Fibroblast of mammary gland (primary cell): ENCODE measurements around the gene SMOC1.

Experiments
- DNase-seq: peaks from one replicate; pipeline ENCODE4 v3.0.0-alpha.2; 2010; ENCODE audit warnings: low read depth
- H3K4me3 ChIP-seq: 2 replicates; pipeline ENCODE4 v1.5.1; 2011; ENCODE audit warnings: low read depth, mild to moderate bottlenecking, low read length, moderate library complexity; ENCODE audit not compliant: control insufficient read depth
- CTCF ChIP-seq: conservative IDR thresholded peaks from 2 replicates; pipeline ENCODE4 v1.5.1; 2011; ENCODE audit warnings: low read depth, low read length, inconsistent platforms; ENCODE audit not compliant: control insufficient read depth, insufficient read depth

The SMOC1 gene

GRCh38 chr14:69852531-69853321 is 26.5 kb upstream of the SMOC1 start:
- no peak overlapping the region for H3K4me3 ChIP-seq
- TF ChIP-seq CTCF: no peak
- no peak for DNase-seq

- TF ChIP-seq CTCF: no peak
- DNase-seq: no peak
- H3K4me3 ChIP-seq: no peak overlapping the region
Observed at GRCh38 chr14:69853774-69854173, 25.4 kb upstream of the SMOC1 start.

GRCh38 chr14:69854598-69854997 is 24.6 kb upstream of the SMOC1 start:
- H3K4me3 ChIP-seq: no peak overlapping the region
- TF ChIP-seq CTCF: no peak
- no peak for DNase-seq

GRCh38 chr14:69855180-69855832 is 23.9 kb upstream of the SMOC1 start:
- no peak for TF ChIP-seq CTCF
- no peak for DNase-seq
- H3K4me3 ChIP-seq: no peak overlapping the region

- H3K4me3 ChIP-seq: no peak overlapping the region
- TF ChIP-seq CTCF: no peak
- DNase-seq: no peak
Observed at GRCh38 chr14:69858801-69859200, 20.4 kb upstream of the SMOC1 start.

GRCh38 chr14:69859591-69859990 is 19.6 kb upstream of the SMOC1 start:
- DNase-seq: no peak
- TF ChIP-seq CTCF: no peak
- H3K4me3 ChIP-seq: no peak overlapping the region
